Esophagus squamous epithelium (tissue), 4 donors: Measurements from ENCODE around the gene VILL.

Experiments used
- POLR2A ChIP-seq, 4 donors: fragments of 450-650 bp; IDR thresholded peaks; one replicate each; pipeline ENCODE4 v1.6.1; 2017; ENCODE audit warnings: antibody characterized with exemption in 4 of 4, mild to moderate bottlenecking in 4 of 4, moderate library complexity in 3 of 4
- TF ChIP-seq, protein P1 (sequence below), 6 experiments: fragments of 450-650 bp in 4 of 6; fragments of 200-600 bp in 2 of 6; sonication (generic) in 2 of 6; IDR thresholded peaks; one replicate each; pipeline ENCODE4 v1.5.1; 2016 to 2019; ENCODE audit warnings: antibody characterized with exemption in 6 of 6, mild to moderate bottlenecking in 4 of 6, moderate library complexity in 4 of 6

- TF ChIP-seq, protein P1, sequence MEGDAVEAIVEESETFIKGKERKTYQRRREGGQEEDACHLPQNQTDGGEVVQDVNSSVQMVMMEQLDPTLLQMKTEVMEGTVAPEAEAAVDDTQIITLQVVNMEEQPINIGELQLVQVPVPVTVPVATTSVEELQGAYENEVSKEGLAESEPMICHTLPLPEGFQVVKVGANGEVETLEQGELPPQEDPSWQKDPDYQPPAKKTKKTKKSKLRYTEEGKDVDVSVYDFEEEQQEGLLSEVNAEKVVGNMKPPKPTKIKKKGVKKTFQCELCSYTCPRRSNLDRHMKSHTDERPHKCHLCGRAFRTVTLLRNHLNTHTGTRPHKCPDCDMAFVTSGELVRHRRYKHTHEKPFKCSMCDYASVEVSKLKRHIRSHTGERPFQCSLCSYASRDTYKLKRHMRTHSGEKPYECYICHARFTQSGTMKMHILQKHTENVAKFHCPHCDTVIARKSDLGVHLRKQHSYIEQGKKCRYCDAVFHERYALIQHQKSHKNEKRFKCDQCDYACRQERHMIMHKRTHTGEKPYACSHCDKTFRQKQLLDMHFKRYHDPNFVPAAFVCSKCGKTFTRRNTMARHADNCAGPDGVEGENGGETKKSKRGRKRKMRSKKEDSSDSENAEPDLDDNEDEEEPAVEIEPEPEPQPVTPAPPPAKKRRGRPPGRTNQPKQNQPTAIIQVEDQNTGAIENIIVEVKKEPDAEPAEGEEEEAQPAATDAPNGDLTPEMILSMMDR (IDR thresholded peaks at IDR 0.05): no peak
- no peak for TF ChIP-seq POLR2A (IDR thresholded peaks at IDR 0.05)
These were observed 19.4 kb downstream of the VILL start for GRCh38 chr3:38009807-38010591.
